Hematopoietic multipotent progenitor cell treated with erythropoietin and hydrocortisone succinate and interleukin-3 and kit ligand, for 17 days (in vitro differentiated cells): ENCODE data around the gene PKP4.

ENCODE experiments used
- DNase-seq: peaks from one replicate; pipeline ENCODE4 v3.0.0-alpha.2; 2015; ENCODE audit warnings: low spot score

The PKP4 gene

GRCh38 chr2:158718851-158719250 lies 262.1 kb downstream of the PKP4 start:
- no peak for DNase-seq

GRCh38 chr2:158719403-158719802 lies 262.7 kb downstream of the PKP4 start:
- DNase-seq, result no peak

- no peak for DNase-seq
Measured at GRCh38 chr2:158722266-158723105, 265.7 kb downstream of the PKP4 start.

GRCh38 chr2:158723181-158723838 lies 266.6 kb downstream of the PKP4 start:
- no peak for DNase-seq

GRCh38 chr2:158723921-158724802 lies 267.4 kb downstream of the PKP4 start:
- DNase-seq, result no peak

- DNase-seq, result no peak
Measured at GRCh38 chr2:158724803-158725381, 268.1 kb downstream of the PKP4 start.

- DNase-seq, result no peak
Measured at GRCh38 chr2:158725441-158725891, 268.7 kb downstream of the PKP4 start.

- no peak for DNase-seq
Measured at GRCh38 chr2:158726911-158727592, 270.3 kb downstream of the PKP4 start.

- no peak for DNase-seq
Measured at GRCh38 chr2:158728422-158728821, 271.7 kb downstream of the PKP4 start.

- no peak for DNase-seq
Measured at GRCh38 chr2:158729451-158729850, 272.7 kb downstream of the PKP4 start.

- DNase-seq, result no peak
Measured at GRCh38 chr2:158729873-158730620, 273.3 kb downstream of the PKP4 start.

GRCh38 chr2:158730621-158731140 lies 273.9 kb downstream of the PKP4 start:
- DNase-seq, result no peak

- no peak for DNase-seq
Measured at GRCh38 chr2:158731386-158731785, 274.6 kb downstream of the PKP4 start.
